Prostate gland (tissue), 2 donors: Measurements from ENCODE around the gene CDC25A. TPM values are rescaled to one million over a fixed set of nuclear protein-coding genes. Genes with fewer than 3 reads are reported as not detected.

Source experiments
- DNase-seq: peaks from one replicate; pipeline ENCODE4 v3.0.0-alpha.2; 2019; ENCODE audit warnings: low spot score
- H3K27ac ChIP-seq, 2 donors: fragments of 200-600 bp; sonication (generic); 2 replicates each; pipeline ENCODE4 v1.5.1; 2017 to 2019
- H3K27me3 ChIP-seq: fragments of 200-600 bp; sonication (generic); replicated peaks from 2 replicates; pipeline ENCODE4 v1.5.1; 2019; ENCODE audit not compliant: insufficient read depth
- H3K36me3 ChIP-seq, 2 donors: fragments of 200-600 bp; sonication (generic); 1 replicate in 1 of 2; 2 replicates in 1 of 2; pipeline versions ENCODE4 v1.5.1 to v1.8.1; 2017 to 2019
- H3K4me1 ChIP-seq: fragments of 200-600 bp; sonication (generic); replicated peaks from 2 replicates; pipeline ENCODE4 v1.5.1; 2019
- H3K4me3 ChIP-seq, 2 donors: fragments of 200-600 bp; sonication (generic); 2 replicates each; pipeline ENCODE4 v1.5.1; 2017 to 2019
- H3K9me3 ChIP-seq: fragments of 200-600 bp; sonication (generic); 2 replicates; pipeline ENCODE4 v1.5.1; 2017
- POLR2A ChIP-seq: fragments of 450-650 bp; IDR thresholded peaks from one replicate; pipeline ENCODE4 v1.6.1; 2016; ENCODE audit warnings: antibody characterized with exemption, mild to moderate bottlenecking
- POLR2AphosphoS5 ChIP-seq: sonication (generic); formaldehyde crosslinking; IDR thresholded peaks from one replicate; pipeline ENCODE4 v1.6.1; 2017; ENCODE audit warnings: antibody characterized with exemption
- WGBS: methylation state at CpG from one replicate; pipeline ENCODE4 v1.1.5; 2018; 5-methylcytosine and 5-hydroxymethylcytosine counted together
- intact Hi-C: fragments of 100-400 bp; cut with DNase I; formaldehyde crosslinking; loops from one replicate; pipeline ENCODE4 v1.14.2; 2022
- total RNA-seq, 2 donors: library from RNA; depleted of rRNA; stranded (reverse); fragments of >200 nt; gene quantifications; one replicate each; pipeline ENCODE4 v1.1.0, GENCODE V29; 2016
- TF ChIP-seq, protein P1 (sequence below), 4 experiments: fragments of 200-600 bp in 2 of 4; fragments of 450-650 bp in 2 of 4; sonication (generic) in 2 of 4; IDR thresholded peaks; 1 replicate in 3 of 4; 2 replicates in 1 of 4; pipeline ENCODE4 v1.5.1; 2016 to 2019; ENCODE audit warnings: antibody characterized with exemption in 4 of 4, mild to moderate bottlenecking in 2 of 4, moderate library complexity in 2 of 4

CDC25A gene
- total RNA-seq, 2 donors from 2014 or later = 9.9 to 32.2 TPM

DNA sequence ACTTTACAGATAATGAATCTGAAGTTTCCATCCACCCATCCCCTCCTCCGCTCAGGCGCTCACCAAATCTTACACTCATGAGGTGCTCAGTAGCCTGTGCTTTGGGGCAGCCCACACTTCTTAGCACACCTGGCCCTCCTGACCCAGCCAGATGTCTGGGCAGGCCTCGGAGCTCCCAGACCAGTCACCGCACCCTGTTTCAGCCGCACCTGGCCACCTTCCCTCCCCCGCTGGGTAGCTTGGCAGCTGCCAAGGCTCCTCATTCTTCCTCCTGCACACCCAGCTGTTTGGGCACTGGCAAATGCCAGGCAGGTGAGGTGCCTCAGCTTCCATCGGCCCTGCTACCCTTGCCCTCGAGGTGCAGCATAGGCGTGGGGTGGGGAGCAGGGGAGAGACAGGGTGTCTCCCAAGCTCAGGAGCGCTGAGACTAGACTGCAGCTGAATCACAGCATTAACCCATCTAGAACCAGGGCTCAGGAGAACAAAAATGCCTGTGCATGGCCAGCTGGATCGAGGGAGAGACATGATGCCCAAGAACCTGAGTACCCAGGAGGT is 45.8 kb downstream of the CDC25A start:
- H3K27me3 ChIP-seq = no peaks in the 10 kb centered on the region
- H3K4me3 ChIP-seq = no peak overlapping the region
- H3K9me3 ChIP-seq = no peaks in the 10 kb centered on the region
- 64% methylated on average over 11 of the region's 11 CpGs for WGBS
- no peak overlapping the region for H3K27ac ChIP-seq
- DNase-seq = peak; percentile 4
- no peaks in the 10 kb centered on the region for H3K4me1 ChIP-seq
- no peaks in the 10 kb centered on the region for H3K36me3 ChIP-seq
- intact Hi-C loops = no loop called here
- no peak for TF ChIP-seq POLR2A
- TF ChIP-seq, protein P1, sequence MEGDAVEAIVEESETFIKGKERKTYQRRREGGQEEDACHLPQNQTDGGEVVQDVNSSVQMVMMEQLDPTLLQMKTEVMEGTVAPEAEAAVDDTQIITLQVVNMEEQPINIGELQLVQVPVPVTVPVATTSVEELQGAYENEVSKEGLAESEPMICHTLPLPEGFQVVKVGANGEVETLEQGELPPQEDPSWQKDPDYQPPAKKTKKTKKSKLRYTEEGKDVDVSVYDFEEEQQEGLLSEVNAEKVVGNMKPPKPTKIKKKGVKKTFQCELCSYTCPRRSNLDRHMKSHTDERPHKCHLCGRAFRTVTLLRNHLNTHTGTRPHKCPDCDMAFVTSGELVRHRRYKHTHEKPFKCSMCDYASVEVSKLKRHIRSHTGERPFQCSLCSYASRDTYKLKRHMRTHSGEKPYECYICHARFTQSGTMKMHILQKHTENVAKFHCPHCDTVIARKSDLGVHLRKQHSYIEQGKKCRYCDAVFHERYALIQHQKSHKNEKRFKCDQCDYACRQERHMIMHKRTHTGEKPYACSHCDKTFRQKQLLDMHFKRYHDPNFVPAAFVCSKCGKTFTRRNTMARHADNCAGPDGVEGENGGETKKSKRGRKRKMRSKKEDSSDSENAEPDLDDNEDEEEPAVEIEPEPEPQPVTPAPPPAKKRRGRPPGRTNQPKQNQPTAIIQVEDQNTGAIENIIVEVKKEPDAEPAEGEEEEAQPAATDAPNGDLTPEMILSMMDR (IDR thresholded peaks at IDR 0.05) = no peak
- TF ChIP-seq POLR2AphosphoS5 = no peak

GRCh38 chr3:48141604-48142137 is 46.5 kb downstream of the CDC25A start:
- Histone ChIP-seq H3K27ac (no peak overlapping the region), H3K4me1 (no peaks in the 10 kb centered on the region), H3K27me3 (no peaks in the 10 kb centered on the region), H3K4me3 (no peak overlapping the region), H3K9me3 (no peaks in the 10 kb centered on the region), H3K36me3 (no peaks in the 10 kb centered on the region)
- DNase-seq = no peak
- whole genome bisulfite sequencing = 94% methylated on average over 9 of the region's 9 CpGs
- intact Hi-C loops = no loop called here
- TF ChIP-seq POLR2AphosphoS5 = no peak
- TF ChIP-seq, protein P1 (IDR thresholded peaks at IDR 0.05) = no peak
- TF ChIP-seq POLR2A = no peak

GRCh38 chr3:48140936-48141603 is 47.1 kb downstream of the CDC25A start:
- intact Hi-C loops = no loop called here
- no peak overlapping the region for H3K4me3 ChIP-seq
- TF ChIP-seq POLR2A (no peak), POLR2AphosphoS5 (no peak)
- DNase-seq = no peak
- H3K9me3 ChIP-seq = no peaks in the 10 kb centered on the region
- H3K27ac ChIP-seq = no peak overlapping the region
- H3K36me3 ChIP-seq = no peaks in the 10 kb centered on the region
- H3K27me3 ChIP-seq = no peaks in the 10 kb centered on the region
- no peaks in the 10 kb centered on the region for H3K4me1 ChIP-seq
- WGBS = 77% methylated on average over 2 of the region's 2 CpGs

DNA sequence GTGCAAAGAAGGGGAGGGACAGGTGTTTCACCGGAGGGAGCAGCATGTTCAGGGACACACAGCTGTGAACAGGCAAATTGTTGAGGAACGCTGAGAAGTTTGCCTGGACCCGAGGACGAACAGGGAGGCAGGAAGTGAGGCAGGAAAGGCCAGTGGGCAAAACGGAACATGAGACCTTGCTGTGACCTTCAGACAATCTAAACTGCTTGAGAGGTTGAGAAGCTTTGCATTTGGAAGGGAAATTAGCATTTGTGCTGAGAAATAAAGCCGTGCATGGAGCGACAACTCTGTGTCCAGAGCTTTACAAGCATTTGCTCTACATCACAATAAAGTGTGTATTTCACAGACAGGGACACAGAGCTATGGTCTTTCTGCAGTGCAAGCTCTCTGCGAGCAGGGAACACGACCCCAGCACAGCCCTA is 47.9 kb downstream of the CDC25A start:
- TF ChIP-seq POLR2A (no peak), POLR2AphosphoS5 (no peak)
- no peak for DNase-seq
- Histone ChIP-seq H3K4me1 (no peaks in the 10 kb centered on the region), H3K27me3 (no peaks in the 10 kb centered on the region), H3K36me3 (no peaks in the 10 kb centered on the region), H3K4me3 (no peak overlapping the region), H3K9me3 (no peaks in the 10 kb centered on the region), H3K27ac (no peak overlapping the region)
- intact Hi-C loops = no loop called here
- WGBS = 34% methylated on average over 9 of the region's 9 CpGs

DNA sequence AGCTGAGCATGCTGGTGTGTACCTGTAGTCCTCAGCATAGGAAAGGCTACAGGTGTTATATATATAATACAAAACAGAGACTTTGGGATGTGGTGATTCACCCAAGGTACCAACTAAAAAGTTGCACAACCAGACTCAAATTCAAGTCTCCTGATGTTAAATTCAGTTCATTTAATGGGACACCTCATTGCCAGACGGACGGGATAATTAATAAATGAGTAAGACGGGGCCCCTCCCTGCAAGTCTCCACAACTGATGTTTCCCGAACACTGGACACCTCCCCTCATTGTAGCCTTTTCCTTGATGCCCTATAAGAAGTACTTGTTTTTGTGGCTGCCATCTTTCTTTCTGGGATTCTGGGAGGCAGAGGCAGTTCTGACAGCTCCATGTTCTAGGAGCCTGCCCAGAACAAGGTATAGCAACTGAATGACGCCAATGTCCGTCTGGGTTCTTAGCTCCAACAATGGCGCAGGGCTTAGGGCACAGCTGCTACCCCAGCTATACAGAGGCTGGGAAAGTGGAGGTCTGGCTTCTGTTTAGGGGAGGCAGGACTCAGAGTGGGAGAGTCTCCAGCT is 50.7 kb downstream of the CDC25A start:
- intact Hi-C loops = no loop called here
- H3K9me3 ChIP-seq = no peaks in the 10 kb centered on the region
- no peaks in the 10 kb centered on the region for H3K36me3 ChIP-seq
- H3K4me1 ChIP-seq = no peaks in the 10 kb centered on the region
- no peaks in the 10 kb centered on the region for H3K27me3 ChIP-seq
- no peak for DNase-seq
- no peak overlapping the region for H3K4me3 ChIP-seq
- TF ChIP-seq, protein P1 (IDR thresholded peaks at IDR 0.05) = no peak
- no peak for TF ChIP-seq POLR2A
- H3K27ac ChIP-seq = no peak overlapping the region
- 79% methylated on average over 7 of the region's 7 CpGs for WGBS
